Measurements from ENCODE around the gene AURKAIP1. TPM values are rescaled to one million over a fixed set of nuclear protein-coding genes. Genes with fewer than 3 reads are reported as not detected.

Gene AURKAIP1
- total and polyA plus RNA-seq, 2 of the 4 experiments (the other 2 are of a cell fraction), result 45.7 to 107 TPM

DNA sequence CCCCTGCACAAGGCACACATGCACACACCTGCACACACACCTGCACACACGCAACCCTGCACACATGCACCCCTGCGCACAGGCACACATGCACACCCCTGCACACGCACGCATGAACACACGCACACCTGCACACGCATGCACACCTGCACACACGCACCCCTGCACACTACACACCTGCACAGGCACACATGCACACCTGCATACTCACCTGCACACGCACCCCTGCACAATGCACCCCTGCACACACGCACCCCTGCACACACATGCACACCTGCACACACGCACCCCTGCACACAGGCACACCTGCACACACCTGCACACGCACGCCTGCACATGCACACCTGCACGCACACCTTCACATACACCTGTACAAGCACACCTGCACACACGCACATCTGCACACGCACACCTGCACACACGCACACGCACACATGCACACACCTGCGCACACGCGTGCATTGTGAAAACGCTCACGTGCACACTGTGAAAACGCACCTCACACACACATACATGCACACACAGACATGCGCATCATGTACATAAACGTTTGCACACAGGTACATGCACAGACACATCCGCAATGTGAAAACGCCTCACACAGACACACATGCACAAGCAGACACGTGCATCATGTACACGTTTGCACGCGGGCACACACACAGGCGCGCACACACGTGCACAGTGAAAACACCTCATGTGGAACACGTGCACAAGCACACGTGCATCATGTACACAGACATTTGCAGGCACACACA is 34.0 kb downstream of the AURKAIP1 start:
- DNase-seq (no peak), ATAC-seq (ENCODE audit: low read depth) (no peak)
- TF ChIP-seq FOS (IDR thresholded peaks at IDR 0.05; ENCODE audit: low read depth, low read length) (no peak), SMC3 (IDR thresholded peaks at IDR 0.05; ENCODE audit: low read depth, low read length) (no peak), MAFK (IDR thresholded peaks at IDR 0.05; ENCODE audit: low read depth, low read length) (no peak), MAZ (IDR thresholded peaks at IDR 0.05; ENCODE audit: borderline replicate concordance, low read depth, low read length) (no peak)
- TF ChIP-seq, protein P1, sequence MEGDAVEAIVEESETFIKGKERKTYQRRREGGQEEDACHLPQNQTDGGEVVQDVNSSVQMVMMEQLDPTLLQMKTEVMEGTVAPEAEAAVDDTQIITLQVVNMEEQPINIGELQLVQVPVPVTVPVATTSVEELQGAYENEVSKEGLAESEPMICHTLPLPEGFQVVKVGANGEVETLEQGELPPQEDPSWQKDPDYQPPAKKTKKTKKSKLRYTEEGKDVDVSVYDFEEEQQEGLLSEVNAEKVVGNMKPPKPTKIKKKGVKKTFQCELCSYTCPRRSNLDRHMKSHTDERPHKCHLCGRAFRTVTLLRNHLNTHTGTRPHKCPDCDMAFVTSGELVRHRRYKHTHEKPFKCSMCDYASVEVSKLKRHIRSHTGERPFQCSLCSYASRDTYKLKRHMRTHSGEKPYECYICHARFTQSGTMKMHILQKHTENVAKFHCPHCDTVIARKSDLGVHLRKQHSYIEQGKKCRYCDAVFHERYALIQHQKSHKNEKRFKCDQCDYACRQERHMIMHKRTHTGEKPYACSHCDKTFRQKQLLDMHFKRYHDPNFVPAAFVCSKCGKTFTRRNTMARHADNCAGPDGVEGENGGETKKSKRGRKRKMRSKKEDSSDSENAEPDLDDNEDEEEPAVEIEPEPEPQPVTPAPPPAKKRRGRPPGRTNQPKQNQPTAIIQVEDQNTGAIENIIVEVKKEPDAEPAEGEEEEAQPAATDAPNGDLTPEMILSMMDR (conservative IDR thresholded peaks at IDR 0.05; ENCODE audit: low read depth, low read length), result no peak
- no peak overlapping the region for H2BK120ac ChIP-seq (ENCODE audit: low read depth, low read length)
- no peak overlapping the region for H3K4me2 ChIP-seq (ENCODE audit: low read depth, low read length)
- H2BK5ac ChIP-seq (ENCODE audit: low read depth, low read length, poor library complexity, severe bottlenecking), result no peak overlapping the region
- CTCF ChIA-PET, result no interaction called here
- no peak overlapping the region for H4K5ac ChIP-seq (ENCODE audit: low read depth, low read length)
- no peak overlapping the region for H3K9ac ChIP-seq (ENCODE audit: low read depth, low read length)
- H3K14ac ChIP-seq (replicated peaks; ENCODE audit: low read depth, low read length), result no peak overlapping the region
- peaks cover 12 to 48% of the 10 kb centered on the region in 2 experiments for H3K79me1 ChIP-seq (ENCODE audit: low read depth in 1 of 2, low read length in 2 of 2)
- H2AFZ ChIP-seq (replicated peaks; ENCODE audit: low read length, poor library complexity), result no peak overlapping the region
- dilution Hi-C loops (cut with HindIII; ENCODE audit: low sequenced_read_pairs, unreplicated experiment) (no loop called here), intact Hi-C loops (cut with micrococcal nuclease) (no loop called here), in situ Hi-C loops (cut with MboI; ENCODE audit: low sequenced_read_pairs) (no loop called here)
- no peak overlapping the region for H2AK5ac ChIP-seq (ENCODE audit: low read depth, low read length)
- H4K20me1 ChIP-seq (ENCODE audit: insufficient read depth, low read length), result peaks cover 43% of the 10 kb centered on the region
- no TSS peak for BruUV-seq (replicated peaks)
- H4K8ac ChIP-seq (ENCODE audit: low read depth in 2 of 2, low read length in 2 of 2), result no peak overlapping the region
- H2BK15ac ChIP-seq (ENCODE audit: low read depth, low read length), result no peak overlapping the region
- no peak overlapping the region for H3K56ac ChIP-seq (ENCODE audit: extremely low read depth, insufficient read depth, low read length)
- no peak overlapping the region for H3K23ac ChIP-seq (ENCODE audit: low read depth, low read length)
- no peak overlapping the region for H3K4ac ChIP-seq (ENCODE audit: low read depth, low read length)
- no peak overlapping the region for H2AK9ac ChIP-seq (replicated peaks; ENCODE audit: low read depth, low read length, poor library complexity)
- no peaks in the 10 kb centered on the region for H3K27me3 ChIP-seq (ENCODE audit: control insufficient read depth, insufficient read depth, low read length)
- no peak overlapping the region for H4K91ac ChIP-seq (ENCODE audit: insufficient read depth, low read depth, low read length)
- no peak overlapping the region for H3K4me3 ChIP-seq (ENCODE audit: insufficient read depth, low read depth, low read length)
- no peak overlapping the region for H3K18ac ChIP-seq (ENCODE audit: low read depth, low read length)
- no peak overlapping the region for H2BK20ac ChIP-seq (ENCODE audit: low read depth, low read length)
- no peak overlapping the region for H3K27ac ChIP-seq (ENCODE audit: insufficient read depth, low read length)
- no peaks in the 10 kb centered on the region for H3K9me3 ChIP-seq (ENCODE audit: control insufficient read depth, insufficient read depth, low read length)
- H3K36me3 ChIP-seq (ENCODE audit: control insufficient read depth, insufficient read depth, low read length), result peaks cover 41% of the 10 kb centered on the region
- peaks cover 13% of the 10 kb centered on the region for H3K9me1 ChIP-seq (ENCODE audit: insufficient read depth, low read length)
- 94% methylated on average over 24 of the region's 36 CpGs; no CpG with 5 or more reads in 1 of the 2 experiments for WGBS, 2 experiments (ENCODE audit: extremely low coverage in 2 of 2, insufficient read length in 1 of 2)
- POLR2A ChIA-PET (ENCODE audit: unreplicated experiment), result no interaction called here
- peaks cover 13% of the 10 kb centered on the region for H3K4me1 ChIP-seq (ENCODE audit: control insufficient read depth, insufficient read depth, low read length)
